OCI-LY7 (cell line): ENCODE measurements around the gene SCRG1. TPM values are rescaled to one million over a fixed set of nuclear protein-coding genes. Genes with fewer than 3 reads are reported as not detected.

Source experiments
- Bru-seq: library from RNA; stranded (reverse); fragments of 400-500 nt; gene quantifications from one replicate; lab custom pipeline; 2021; lab: Mats Ljungman, UMichigan
- BruChase-seq, 2 experiments: library from RNA; stranded (reverse); fragments of 400-500 nt; gene quantifications; one replicate each; lab custom pipeline; 2021; lab: Mats Ljungman, UMichigan
- BruUV-seq: library from RNA; stranded (reverse); fragments of 400-500 nt; replicated peaks from 2 replicates; lab custom pipeline; 2021; lab: Mats Ljungman, UMichigan
- CTCF ChIA-PET: fragments of 300-600 bp; sonication (Branson Sonifier 250); formaldehyde crosslinking; loops from one replicate; lab custom pipeline; 2022; ENCODE audit warnings: antibody characterized with exemption; ENCODE audit not compliant: unreplicated experiment; lab: Charles Lee
- POLR2A ChIA-PET: fragments of 300-600 bp; sonication (Branson Sonifier 250); formaldehyde crosslinking; loops from one replicate; lab custom pipeline; 2022; ENCODE audit warnings: antibody characterized with exemption; lab: Charles Lee
- DNase-seq: peaks from one replicate; pipeline ENCODE4 v3.0.0-alpha.2; 2015; ENCODE audit warnings: low spot score
- H2AFZ ChIP-seq: fragments of 200-600 bp; sonication (generic), shearing (Covaris generic); 2 replicates; pipeline ENCODE4 v1.6.1; 2014; ENCODE audit warnings: mild to moderate bottlenecking, antibody characterized with exemption, low read length, moderate library complexity
- H3K27ac ChIP-seq: fragments of 200-600 bp; sonication (generic); 2 replicates; pipeline ENCODE4 v1.5.1; 2014; ENCODE audit warnings: mixed run types, low read depth, mild to moderate bottlenecking, moderate library complexity, low read length, inconsistent platforms; ENCODE audit not compliant: poor library complexity, severe bottlenecking
- H3K36me3 ChIP-seq: fragments of 200-600 bp; sonication (generic); 2 replicates; pipeline ENCODE4 v1.6.1; 2014; ENCODE audit warnings: mild to moderate bottlenecking, antibody characterized with exemption, low read length, moderate library complexity, mixed read lengths; ENCODE audit not compliant: insufficient read depth
- H3K4me1 ChIP-seq: fragments of 200-600 bp; sonication (generic); 2 replicates; pipeline ENCODE4 v1.5.1; 2014; ENCODE audit warnings: mild to moderate bottlenecking, low read length; ENCODE audit not compliant: insufficient read depth, poor library complexity, severe bottlenecking
- H3K4me2 ChIP-seq: fragments of 200-600 bp; sonication (generic); 2 replicates; pipeline ENCODE4 v1.6.1; 2014; ENCODE audit warnings: mild to moderate bottlenecking, low read length
- H3K4me3 ChIP-seq: fragments of 200-600 bp; sonication (generic); 2 replicates; pipeline ENCODE4 v1.5.1; 2014; ENCODE audit warnings: mild to moderate bottlenecking, low read depth, low read length; ENCODE audit not compliant: poor library complexity, severe bottlenecking
- H3K79me2 ChIP-seq: fragments of 200-600 bp; sonication (generic); 2 replicates; pipeline ENCODE4 v1.6.1; 2016; ENCODE audit warnings: low read depth, mild to moderate bottlenecking, low read length, moderate library complexity, mixed read lengths; ENCODE audit not compliant: insufficient read depth
- H3K9me2 ChIP-seq: fragments of 200-600 bp; sonication (generic); 2 replicates; pipeline ENCODE4 v1.6.1; 2016; ENCODE audit warnings: mild to moderate bottlenecking, low read length, mixed read lengths; ENCODE audit not compliant: insufficient read depth
- H3K9me3 ChIP-seq: fragments of 200-600 bp; sonication (generic); 2 replicates; pipeline ENCODE4 v1.6.1; 2014; ENCODE audit warnings: mild to moderate bottlenecking, mixed run types, low read length, mixed read lengths
- H4K20me1 ChIP-seq: fragments of 200-600 bp; sonication (generic); 2 replicates; pipeline ENCODE4 v1.6.1; 2014; ENCODE audit warnings: mild to moderate bottlenecking, antibody characterized with exemption, low read length, moderate library complexity, mixed read lengths; ENCODE audit not compliant: insufficient read depth
- CTCF ChIP-seq: fragments of 200-600 bp; sonication (generic); conservative IDR thresholded peaks from 2 replicates; pipeline ENCODE4 v1.5.1; 2014; ENCODE audit warnings: mild to moderate bottlenecking, antibody characterized with exemption, low read length, moderate library complexity, mixed read lengths
- EZH2phosphoT487 ChIP-seq: fragments of 200-600 bp; sonication (generic); IDR thresholded peaks from 2 replicates; pipeline ENCODE4 v1.6.1; 2018; ENCODE audit warnings: low read depth, borderline replicate concordance, mild to moderate bottlenecking, mixed run types, antibody characterized with exemption, low read length, moderate library complexity, mixed read lengths
- intact Hi-C: fragments of 100-400 bp; cut with micrococcal nuclease; formaldehyde crosslinking; loops from one replicate; pipeline ENCODE4 v1.10.0; 2022; ENCODE audit not compliant: unreplicated experiment
- long read RNA-seq: library from polyadenylated mRNA; stranded (forward); transcript quantifications from one replicate; pipeline ENCODE4 v2.0.0, GENCODE V29; 2022
- total RNA-seq, 2 experiments: library from RNA; depleted of rRNA in 1 of 2; stranded (reverse); fragments of >200 nt in 1 of 2; shearing (Covaris generic) in 1 of 2; gene quantifications; 2 replicates each; pipeline ENCODE4 v1.2.3, GENCODE V29; 2014 to 2022

SCRG1 gene
- total RNA-seq (2014; rRNA removed; shearing (Covaris generic)) (not detected in 2 replicates), total RNA-seq (2022) (not detected in 2 replicates), Bru-seq, nascent RNA (not detected), BruChase-seq, experiment 1, labeled RNA remaining after a 6-hour chase (not detected), BruChase-seq, experiment 2, labeled RNA remaining after a 2-hour chase (not detected)
- long read RNA-seq, partial matches to known transcripts: 0 of 1 reads
- long read RNA-seq, other reads (novel, unspliced or antisense): 1 of 1 reads

- no peak for DNase-seq
- no TSS peak for BruUV-seq
- intact Hi-C loops: no loop called here
- no peak for TF ChIP-seq CTCF
- no peak for TF ChIP-seq EZH2phosphoT487
- Histone ChIP-seq H2AFZ (no peak within 1 kb of the TSS), H3K9me3 (no peaks in the 10 kb centered on the region), H4K20me1 (no peaks in the 10 kb centered on the region), H3K27ac (no peak within 1 kb of the TSS), H3K4me2 (no peak within 1 kb of the TSS), H3K4me3 (no peak within 1 kb of the TSS), H3K79me2 (no peaks in the 10 kb centered on the region), H3K36me3 (no peaks in the 10 kb centered on the region), H3K9me2 (no peaks in the 10 kb centered on the region), H3K4me1 (no peaks in the 10 kb centered on the region)
- POLR2A ChIA-PET: interaction anchor here (0.7 to 2.0 kb wide), 3 partner anchors 11 to 160 kb away, joined by 3 to 6 read pairs (median 3); no protein-coding TSS in a partner anchor
- CTCF ChIA-PET: interaction anchor here (0.7 kb wide), 1 partner anchor 135 kb away, joined by 3 read pairs; no protein-coding TSS in a partner anchor
These were observed at the start of gene SCRG1 for GRCh38 chr4:173398779-173399415. SCRG1 (minus strand) TSS chr4:173399116; CDS start chr4:173391414, 7,702 bp downstream.

GRCh38 chr4:173448103-173448502 is 49.2 kb upstream of the SCRG1 start:
- Histone ChIP-seq H2AFZ (no peak overlapping the region), H3K36me3 (no peaks in the 10 kb centered on the region), H3K4me3 (no peak overlapping the region), H3K9me3 (no peaks in the 10 kb centered on the region), H3K4me2 (no peak overlapping the region), H4K20me1 (no peaks in the 10 kb centered on the region), H3K4me1 (peaks cover 11% of the 10 kb centered on the region), H3K9me2 (no peaks in the 10 kb centered on the region), H3K27ac (no peak overlapping the region), H3K79me2 (no peaks in the 10 kb centered on the region)
- POLR2A ChIA-PET: interaction anchor here (0.6 to 0.7 kb wide), 2 partner anchors 10 to 436 kb away, joined by 3 read pairs; no protein-coding TSS in a partner anchor
- no TSS peak for BruUV-seq
- DNase-seq: no peak
- intact Hi-C loops: no loop called here
- CTCF ChIA-PET: no interaction called here
- TF ChIP-seq EZH2phosphoT487: no peak
- TF ChIP-seq CTCF: no peak
